ENCODE results near the gene GPATCH1.
"Not testable (repeated sequence)": the region's sequence is repeated elsewhere in the genome, so short reads cannot be mapped to it uniquely, and the experiment has no call there.

Gene GPATCH1

DNA sequence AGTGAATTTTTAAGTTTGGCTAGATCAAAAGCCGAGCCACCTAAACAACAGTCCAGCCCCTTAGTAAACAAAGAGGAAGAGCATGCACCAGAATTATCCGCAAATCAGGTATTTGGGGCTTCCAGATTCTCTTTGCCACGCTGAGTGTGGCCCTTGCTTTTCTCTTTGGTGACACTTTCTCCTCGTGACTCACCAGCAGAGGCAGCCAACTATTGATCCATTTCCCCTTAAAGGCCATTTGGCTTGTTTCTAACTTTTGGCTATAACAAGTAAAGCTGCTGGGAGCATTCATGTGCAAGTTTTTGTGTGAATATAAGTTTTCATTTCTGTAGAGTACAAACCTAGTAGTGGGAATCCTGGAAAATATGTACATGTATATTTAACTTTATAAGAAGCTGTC lies 33.3 kb downstream of the GPATCH1 start:
- Histone ChIP-seq H3K4me1 (ENCODE audit: control insufficient read depth, insufficient read depth, low read length, unreplicated experiment) (peaks cover 11% of the 10 kb centered on the region), H3K4me3 (ENCODE audit: low read depth, low read length) (no peak overlapping the region), H2AFZ (ENCODE audit: low read length, unreplicated experiment) (no peak overlapping the region), H3K36me3 (ENCODE audit: insufficient read depth, low read length) (peaks cover 9% of the 10 kb centered on the region; the same call in 1 of the 2 replicates), H3K27me3 (ENCODE audit: insufficient read depth, low read length) (no peaks in the 10 kb centered on the region), H3K27ac (ENCODE audit: low read depth, low read length) (no peak overlapping the region), H3K79me2 (ENCODE audit: control insufficient read depth, insufficient read depth, low read length, unreplicated experiment) (no peaks in the 10 kb centered on the region)

DNA sequence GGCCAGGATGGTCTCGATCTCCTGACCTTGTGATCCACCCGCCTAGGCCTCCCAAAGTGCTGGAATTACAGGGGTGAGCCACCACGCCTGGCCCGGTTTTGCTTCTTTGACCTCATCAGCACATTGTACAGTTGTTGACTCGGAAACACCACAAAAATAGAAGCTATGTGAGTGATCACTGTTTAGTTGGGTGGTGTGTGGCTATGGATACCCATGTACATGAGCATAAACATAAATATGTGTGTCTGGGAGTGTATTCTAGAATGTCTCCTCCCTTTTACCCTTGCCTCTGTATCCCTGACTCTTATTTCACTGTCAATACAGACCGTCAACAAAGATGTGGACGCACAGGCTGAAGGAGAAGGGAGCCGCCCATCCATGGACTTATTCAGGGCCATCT lies 36.5 kb downstream of the GPATCH1 start:
- Histone ChIP-seq H3K36me3 (ENCODE audit: insufficient read depth, low read length) (peaks cover 3% of the 10 kb centered on the region; the same call in 1 of the 2 replicates), H3K4me3 (ENCODE audit: low read depth, low read length) (no peak overlapping the region), H3K27me3 (ENCODE audit: insufficient read depth, low read length) (no peaks in the 10 kb centered on the region), H3K4me1 (ENCODE audit: control insufficient read depth, insufficient read depth, low read length, unreplicated experiment) (no peaks in the 10 kb centered on the region), H3K79me2 (ENCODE audit: control insufficient read depth, insufficient read depth, low read length, unreplicated experiment) (no peaks in the 10 kb centered on the region), H2AFZ (ENCODE audit: low read length, unreplicated experiment) (no peak overlapping the region), H3K27ac (ENCODE audit: low read depth, low read length) (no peak overlapping the region)

DNA sequence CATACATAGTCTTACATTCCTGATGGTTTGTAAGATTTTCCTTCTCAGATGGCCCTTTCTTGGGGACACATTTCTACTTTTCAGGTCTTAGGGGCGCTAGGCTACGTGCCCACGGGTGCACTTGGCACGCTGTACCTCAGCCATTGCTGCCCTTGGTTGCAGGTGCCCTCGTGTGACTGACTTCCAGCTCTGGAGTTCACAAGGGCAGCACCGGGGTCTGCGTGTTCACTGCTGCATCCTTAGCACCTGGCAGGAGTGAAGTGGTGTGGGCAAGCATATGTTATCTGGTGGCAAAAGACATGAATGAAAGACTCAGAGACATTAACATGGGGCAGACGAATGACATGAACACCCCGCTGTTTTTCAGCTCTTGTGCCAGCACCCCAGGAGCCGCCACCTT lies 37.7 kb downstream of the GPATCH1 start:
- H3K4me1 ChIP-seq (ENCODE audit: control insufficient read depth, insufficient read depth, low read length, unreplicated experiment) = no peaks in the 10 kb centered on the region
- no peak overlapping the region for H3K27ac ChIP-seq (ENCODE audit: low read depth, low read length)
- H3K27me3 ChIP-seq (ENCODE audit: insufficient read depth, low read length) = no peaks in the 10 kb centered on the region
- no peak overlapping the region for H2AFZ ChIP-seq (ENCODE audit: low read length, unreplicated experiment)
- no peak overlapping the region for H3K4me3 ChIP-seq (ENCODE audit: low read depth, low read length)
- H3K36me3 ChIP-seq (ENCODE audit: insufficient read depth, low read length) = peaks cover 3% of the 10 kb centered on the region; the same call in 1 of the 2 replicates
- H3K79me2 ChIP-seq (ENCODE audit: control insufficient read depth, insufficient read depth, low read length, unreplicated experiment) = no peaks in the 10 kb centered on the region

DNA sequence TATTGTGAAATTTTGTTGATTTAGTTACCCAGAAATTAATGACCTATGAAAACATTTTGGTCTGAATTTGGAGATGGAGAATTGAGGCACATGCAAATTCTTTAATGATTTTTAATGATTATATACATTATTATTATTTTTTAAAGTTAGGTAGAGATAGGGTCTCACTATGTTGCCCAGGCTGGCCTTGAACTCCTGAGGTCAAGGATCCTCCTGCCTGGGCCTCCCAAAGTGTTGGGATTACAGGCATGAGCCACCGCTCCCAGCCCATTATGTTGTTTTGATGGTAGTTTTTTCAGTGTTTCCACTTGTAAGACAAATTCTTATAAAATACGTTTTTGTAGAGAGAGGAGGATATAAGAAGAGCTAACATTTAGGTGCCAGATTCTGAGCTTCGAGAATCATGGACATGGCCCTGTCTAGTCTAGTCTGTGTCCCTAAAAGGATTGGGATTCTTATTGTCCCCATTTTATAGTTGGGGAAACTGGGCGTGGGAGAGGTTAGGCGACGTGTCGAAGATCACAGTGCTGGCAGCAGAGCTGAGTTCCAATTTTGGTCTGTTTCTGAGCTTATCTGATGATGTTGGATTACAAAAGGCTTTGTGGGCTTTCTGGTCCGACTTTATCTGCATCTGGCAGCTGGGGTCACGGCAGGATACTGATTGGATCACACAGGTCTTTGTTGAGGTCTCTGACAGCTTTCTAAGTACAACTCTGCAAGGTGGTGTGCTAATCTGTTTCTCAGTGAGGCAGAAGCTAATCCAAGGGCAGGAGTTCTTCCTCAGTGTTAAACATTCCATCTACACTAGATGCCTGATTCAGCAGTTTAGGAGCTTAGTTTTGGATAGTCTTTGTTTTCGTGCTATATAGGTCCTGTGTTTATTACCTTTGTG lies 43.5 kb downstream of the GPATCH1 start:
- Histone ChIP-seq H3K4me1 (ENCODE audit: control insufficient read depth, insufficient read depth, low read length, unreplicated experiment) (no peaks in the 10 kb centered on the region), H3K4me3 (ENCODE audit: low read depth, low read length) (no peak overlapping the region), H2AFZ (ENCODE audit: low read length, unreplicated experiment) (no peak overlapping the region), H3K27ac (ENCODE audit: low read depth, low read length) (no peak overlapping the region), H3K79me2 (ENCODE audit: control insufficient read depth, insufficient read depth, low read length, unreplicated experiment) (no peaks in the 10 kb centered on the region), H3K36me3 (ENCODE audit: insufficient read depth, low read length) (no peaks in the 10 kb centered on the region), H3K27me3 (ENCODE audit: insufficient read depth, low read length) (no peaks in the 10 kb centered on the region)

DNA sequence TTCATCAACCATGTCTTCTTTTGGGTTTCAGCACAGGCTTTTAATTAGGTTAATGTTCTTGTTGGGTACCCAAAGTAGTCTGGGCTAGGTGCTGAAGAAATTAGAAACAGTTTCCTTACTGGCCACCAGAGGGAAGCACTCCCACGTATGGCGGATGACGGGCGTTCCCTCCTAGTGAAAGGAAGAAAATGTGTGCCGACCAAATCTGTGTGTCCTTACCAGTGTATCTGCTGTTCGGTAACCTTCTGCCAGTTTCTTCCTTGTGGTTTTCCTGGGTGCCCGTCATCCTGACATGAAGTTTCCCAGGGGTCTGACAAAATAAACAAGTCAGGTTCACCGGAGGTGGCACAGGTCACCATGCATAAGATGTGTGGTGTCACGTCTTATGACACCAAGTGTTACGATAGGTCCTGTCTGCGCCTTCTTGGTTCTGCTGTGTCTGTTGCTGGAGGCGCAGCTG lies 45.0 kb downstream of the GPATCH1 start:
- Histone ChIP-seq H3K79me2 (ENCODE audit: control insufficient read depth, insufficient read depth, low read length, unreplicated experiment) (no peaks in the 10 kb centered on the region), H2AFZ (ENCODE audit: low read length, unreplicated experiment) (no peak overlapping the region), H3K36me3 (ENCODE audit: insufficient read depth, low read length) (no peaks in the 10 kb centered on the region)

DNA sequence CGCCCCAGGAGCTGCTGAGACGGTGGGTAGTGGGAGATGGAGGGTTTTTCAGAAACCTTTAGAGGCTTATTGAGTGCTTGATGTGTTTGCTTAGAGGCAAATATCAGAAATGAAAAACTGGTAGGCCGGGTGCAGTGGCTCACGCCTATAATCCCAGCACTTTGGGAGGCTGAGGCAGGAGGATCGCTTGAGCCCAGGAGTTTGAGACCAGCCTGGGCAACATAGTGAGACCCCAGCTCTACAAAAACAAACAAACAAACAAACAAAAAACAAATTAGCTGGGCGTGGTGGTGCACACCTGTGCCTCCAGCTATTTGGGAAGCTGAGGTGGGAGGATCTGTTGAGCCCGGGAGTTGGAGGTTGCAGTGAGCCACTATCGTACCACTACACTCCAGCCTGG lies 45.7 kb downstream of the GPATCH1 start:
- H3K4me3 ChIP-seq (ENCODE audit: low read depth, low read length); H3K4me1 ChIP-seq (ENCODE audit: control insufficient read depth, insufficient read depth, low read length, unreplicated experiment); H3K36me3 ChIP-seq (ENCODE audit: insufficient read depth, low read length); H3K79me2 ChIP-seq (ENCODE audit: control insufficient read depth, insufficient read depth, low read length, unreplicated experiment); H2AFZ ChIP-seq (ENCODE audit: low read length, unreplicated experiment); H3K27ac ChIP-seq (ENCODE audit: low read depth, low read length); H3K27me3 ChIP-seq (ENCODE audit: insufficient read depth, low read length): not testable (repeated sequence)

More for the DNA sequence above, 45.0 kb downstream of the GPATCH1 start:
- Histone ChIP-seq H3K4me3 (ENCODE audit: low read depth, low read length) (no peak overlapping the region), H3K4me1 (ENCODE audit: control insufficient read depth, insufficient read depth, low read length, unreplicated experiment) (no peaks in the 10 kb centered on the region), H3K27ac (ENCODE audit: low read depth, low read length) (no peak overlapping the region), H3K27me3 (ENCODE audit: insufficient read depth, low read length) (no peaks in the 10 kb centered on the region)

DNA sequence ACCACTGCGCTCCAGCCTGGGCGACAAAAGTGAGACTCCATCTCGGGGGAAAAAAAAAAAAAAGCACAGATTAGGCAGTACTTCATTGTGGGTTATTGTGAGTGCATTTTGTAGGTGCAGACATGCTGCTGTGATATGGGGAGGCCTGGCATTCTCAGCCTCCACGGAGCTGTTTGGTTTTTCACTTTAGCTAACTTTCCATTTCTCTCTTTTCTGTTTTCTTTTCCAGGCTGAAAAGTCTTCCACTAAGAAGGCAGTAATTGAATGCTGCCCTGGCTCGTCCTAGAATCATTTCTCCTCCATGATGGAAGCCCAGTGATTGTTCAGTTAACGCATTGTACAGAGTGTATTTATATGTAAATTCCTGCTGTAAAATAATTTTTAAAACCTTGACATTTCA lies 48.9 kb downstream of the GPATCH1 start:
- H3K36me3 ChIP-seq (ENCODE audit: insufficient read depth, low read length) = no peaks in the 10 kb centered on the region
- no peaks in the 10 kb centered on the region for H3K27me3 ChIP-seq (ENCODE audit: insufficient read depth, low read length)
- no peak overlapping the region for H3K27ac ChIP-seq (ENCODE audit: low read depth, low read length)

DNA sequence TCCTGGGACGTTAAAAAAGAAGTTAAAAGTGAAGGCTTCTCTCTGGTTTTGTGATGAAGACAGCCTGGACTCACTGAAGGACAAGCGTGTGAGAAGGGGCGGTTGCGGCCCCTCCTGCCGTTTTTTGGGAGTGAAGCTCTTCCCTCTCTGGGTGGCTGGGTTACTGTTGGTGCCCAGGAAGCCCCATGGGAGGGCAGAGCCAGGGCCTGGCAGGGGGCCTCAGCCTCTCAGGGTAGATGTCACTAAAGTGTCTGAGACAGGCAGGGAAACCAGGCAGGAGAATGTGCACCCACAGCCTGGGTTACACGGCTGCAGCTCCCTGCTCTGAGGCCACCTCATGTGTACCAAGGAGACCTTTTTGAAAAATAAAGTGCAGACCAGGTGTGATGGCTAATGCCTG lies 49.5 kb downstream of the GPATCH1 start:
- H3K4me1 ChIP-seq (ENCODE audit: control insufficient read depth, insufficient read depth, low read length, unreplicated experiment) = no peaks in the 10 kb centered on the region
- H3K36me3 ChIP-seq (ENCODE audit: insufficient read depth, low read length) = no peaks in the 10 kb centered on the region

More for the DNA sequence above, 48.9 kb downstream of the GPATCH1 start:
- Histone ChIP-seq H3K4me3 (ENCODE audit: low read depth, low read length) (no peak overlapping the region), H3K79me2 (ENCODE audit: control insufficient read depth, insufficient read depth, low read length, unreplicated experiment) (no peaks in the 10 kb centered on the region), H2AFZ (ENCODE audit: low read length, unreplicated experiment) (no peak overlapping the region), H3K4me1 (ENCODE audit: control insufficient read depth, insufficient read depth, low read length, unreplicated experiment) (no peaks in the 10 kb centered on the region)

DNA sequence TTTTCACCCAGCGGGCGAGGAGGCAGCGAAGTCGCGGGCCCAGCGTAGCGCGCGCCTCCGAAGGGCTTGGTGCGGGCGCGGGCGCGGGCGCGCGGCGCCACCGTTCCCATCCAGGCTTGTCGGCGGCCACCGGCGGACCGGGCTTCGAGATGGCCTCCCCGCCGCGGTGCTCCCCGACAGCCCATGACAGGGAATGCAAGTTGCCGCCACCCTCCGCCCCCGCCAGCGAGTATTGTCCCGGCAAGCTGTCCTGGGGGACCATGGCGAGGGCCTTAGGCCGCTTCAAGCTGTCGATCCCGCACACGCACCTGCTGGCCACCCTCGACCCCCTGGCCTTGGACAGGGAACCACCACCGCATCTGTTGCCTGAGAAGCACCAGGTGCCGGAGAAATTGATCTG lies 51.0 kb downstream of the GPATCH1 start, which contains the start of gene WDR88:
TSS of gene WDR88 (plus strand) at position 94 of the 400 bp plus-strand sequence. CDS start at position 150, 56 bp downstream.
- H3K4me1 ChIP-seq (ENCODE audit: control insufficient read depth, insufficient read depth, low read length, unreplicated experiment) = no peaks in the 10 kb centered on the region
- H3K36me3 ChIP-seq (ENCODE audit: insufficient read depth, low read length) = no peaks in the 10 kb centered on the region
- H3K27me3 ChIP-seq (ENCODE audit: insufficient read depth, low read length) = no peaks in the 10 kb centered on the region
- no peaks in the 10 kb centered on the region for H3K79me2 ChIP-seq (ENCODE audit: control insufficient read depth, insufficient read depth, low read length, unreplicated experiment)
- no peak within 1 kb of the TSS for H3K4me3 ChIP-seq (ENCODE audit: low read depth, low read length)
- no peak within 1 kb of the TSS for H3K27ac ChIP-seq (ENCODE audit: low read depth, low read length)
- no peak within 1 kb of the TSS for H2AFZ ChIP-seq (ENCODE audit: low read length, unreplicated experiment)

More for the DNA sequence above, 49.5 kb downstream of the GPATCH1 start:
- Histone ChIP-seq H2AFZ (ENCODE audit: low read length, unreplicated experiment) (no peak overlapping the region), H3K4me3 (ENCODE audit: low read depth, low read length) (no peak overlapping the region), H3K79me2 (ENCODE audit: control insufficient read depth, insufficient read depth, low read length, unreplicated experiment) (no peaks in the 10 kb centered on the region), H3K27ac (ENCODE audit: low read depth, low read length) (no peak overlapping the region), H3K27me3 (ENCODE audit: insufficient read depth, low read length) (no peaks in the 10 kb centered on the region)

DNA sequence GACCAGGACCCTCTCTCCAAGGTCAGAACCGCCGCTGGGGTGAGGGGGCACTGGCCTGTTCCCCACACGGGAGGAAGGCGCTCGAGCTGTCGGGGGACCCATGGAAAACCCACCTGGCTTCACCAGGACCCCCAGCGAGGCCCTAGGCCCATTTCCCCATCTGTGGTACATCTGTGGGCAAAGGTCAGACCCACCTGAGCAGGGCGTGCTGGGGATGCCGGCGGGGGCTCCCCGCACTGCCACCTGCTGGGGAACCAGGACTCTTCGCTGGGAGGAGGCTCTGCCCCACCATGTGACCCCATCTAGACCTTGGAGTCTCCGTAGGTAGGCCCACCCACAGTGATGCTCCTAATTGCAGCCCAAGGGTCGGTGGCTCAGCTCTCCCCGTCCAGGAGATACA lies 51.4 kb downstream of the GPATCH1 start:
- Histone ChIP-seq H2AFZ (ENCODE audit: low read length, unreplicated experiment) (no peak overlapping the region), H3K4me1 (ENCODE audit: control insufficient read depth, insufficient read depth, low read length, unreplicated experiment) (no peaks in the 10 kb centered on the region), H3K27ac (ENCODE audit: low read depth, low read length) (no peak overlapping the region), H3K4me3 (ENCODE audit: low read depth, low read length) (no peak overlapping the region), H3K36me3 (ENCODE audit: insufficient read depth, low read length) (no peaks in the 10 kb centered on the region), H3K27me3 (ENCODE audit: insufficient read depth, low read length) (no peaks in the 10 kb centered on the region), H3K79me2 (ENCODE audit: control insufficient read depth, insufficient read depth, low read length, unreplicated experiment) (no peaks in the 10 kb centered on the region)

DNA sequence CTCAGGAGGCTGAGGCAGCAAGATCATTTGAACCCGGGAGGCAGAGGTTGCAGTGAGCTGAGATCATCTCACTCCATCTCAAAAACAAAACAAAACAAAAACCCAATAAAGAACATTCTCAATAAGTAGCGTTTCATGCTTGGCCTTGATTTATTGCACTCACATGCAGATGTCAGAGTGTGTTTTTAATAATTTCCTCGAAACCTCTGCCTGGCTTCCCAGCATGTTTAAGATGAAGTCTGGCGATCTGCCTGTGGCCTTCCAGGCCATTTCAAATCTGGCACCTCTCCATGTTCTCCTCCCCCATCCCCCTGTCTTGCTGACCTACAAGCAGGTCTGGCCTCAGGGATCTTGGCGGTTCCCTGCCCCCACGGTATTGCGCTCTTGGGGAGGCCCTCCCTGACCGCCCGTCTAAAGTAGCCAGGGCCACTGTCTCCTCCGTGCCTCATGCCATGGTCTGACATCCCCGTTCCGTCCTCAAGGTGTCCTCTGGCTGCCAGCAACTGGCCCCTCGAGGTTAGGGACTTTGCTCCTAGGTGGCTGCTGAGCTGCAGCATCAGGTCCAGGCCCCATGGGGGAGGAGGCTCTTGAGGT lies 52.6 kb downstream of the GPATCH1 start:
- H3K27ac ChIP-seq (ENCODE audit: low read depth, low read length) = no peak overlapping the region
- no peaks in the 10 kb centered on the region for H3K36me3 ChIP-seq (ENCODE audit: insufficient read depth, low read length)
- no peak overlapping the region for H3K4me3 ChIP-seq (ENCODE audit: low read depth, low read length)
- no peaks in the 10 kb centered on the region for H3K79me2 ChIP-seq (ENCODE audit: control insufficient read depth, insufficient read depth, low read length, unreplicated experiment)
- no peaks in the 10 kb centered on the region for H3K4me1 ChIP-seq (ENCODE audit: control insufficient read depth, insufficient read depth, low read length, unreplicated experiment)
- no peak overlapping the region for H2AFZ ChIP-seq (ENCODE audit: low read length, unreplicated experiment)
- no peaks in the 10 kb centered on the region for H3K27me3 ChIP-seq (ENCODE audit: insufficient read depth, low read length)

All from ACC112 (cell line).